ENCODE measurements around the gene FAM131A. TPM values are rescaled to one million over a fixed set of nuclear protein-coding genes. Genes with fewer than 3 reads are reported as not detected.

FAM131A gene
- total and polyA plus RNA-seq, 10 of the 15 experiments (the other 5 are each of a cell fraction or from before 2014, with no cell fraction given), result 0.31 to 4.5 (median 1.5) TPM

DNA sequence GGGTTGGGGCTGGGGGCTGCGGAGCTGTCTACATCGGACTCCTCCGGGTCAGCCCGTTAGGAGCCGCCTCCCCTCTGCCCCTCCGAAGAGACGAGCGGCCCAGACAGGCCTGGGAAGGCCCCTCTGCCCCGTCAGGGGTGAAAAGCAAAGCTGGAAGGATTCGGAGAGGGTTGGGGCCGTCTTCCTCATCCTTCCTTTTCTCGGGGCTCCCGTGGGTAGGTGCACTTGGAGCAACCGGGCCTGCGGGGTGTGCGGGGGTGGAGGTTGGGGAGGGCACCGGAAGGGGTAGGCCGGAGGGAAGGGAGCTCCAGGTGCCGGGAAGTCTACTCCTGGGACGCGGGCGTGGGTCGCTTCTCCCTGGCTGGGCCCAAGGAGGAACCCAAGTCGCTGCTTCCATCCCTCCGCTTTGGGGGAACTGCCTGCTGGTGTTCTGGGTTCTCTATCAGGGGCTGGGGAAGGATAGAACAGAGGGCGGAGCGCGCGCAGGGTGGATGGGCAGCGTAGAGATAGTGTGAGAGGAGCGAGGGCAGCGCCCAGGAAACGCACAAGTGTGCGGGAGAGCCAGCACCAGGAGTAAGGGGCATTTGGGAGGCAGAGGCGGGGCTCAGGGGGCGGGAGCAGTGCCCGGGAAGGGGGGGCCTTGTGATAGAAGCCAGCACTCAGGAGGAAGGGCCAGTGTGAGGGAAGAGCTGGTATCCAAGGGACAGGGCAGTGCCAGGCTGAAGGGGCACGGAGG lies 24.7 kb downstream of the FAM131A start:
- intact Hi-C loops (cut with micrococcal nuclease; ENCODE audit: unreplicated experiment) (loop anchor here (5.0 kb wide), 1 partner anchor 45 kb away; no protein-coding TSS in a partner anchor), in situ Hi-C loops (cut with MboI) (no loop called here)
- under 1% methylated on average over 37 of the region's 38 CpGs for WGBS (ENCODE audit: insufficient coverage, insufficient replicate concordance, low lambda C conversion rate, missing lambda C conversion rate)
- FAIRE-seq (no peak), DNase-seq (ENCODE audit: low read depth, low spot score) (no peak), ATAC-seq (peak; percentile 48)
- H3K4me1 ChIP-seq (ENCODE audit: control insufficient read depth, insufficient read depth, low read length), result peaks cover 10% of the 10 kb centered on the region
- no peaks in the 10 kb centered on the region for H4K20me1 ChIP-seq (ENCODE audit: control insufficient read depth, insufficient read depth)
- H3K9me3 ChIP-seq (replicated peaks; ENCODE audit: control insufficient read depth, insufficient read depth, low read length), result no peaks in the 10 kb centered on the region
- CTCF ChIA-PET, result interaction anchor here (0.6 to 2.9 kb wide), 4 partner anchors 9 to 152 kb away, joined by 3 to 10 read pairs (median 4); no protein-coding TSS in a partner anchor
- H3K79me2 ChIP-seq (ENCODE audit: control insufficient read depth, insufficient read depth, low read length), result peaks cover 20% of the 10 kb centered on the region
- peak overlapping the region; percentile 81 for H3K9ac ChIP-seq (ENCODE audit: control insufficient read depth, insufficient read depth, low read length)
- POLR2A ChIA-PET, result interaction anchor here (0.5 to 1.0 kb wide), 7 partner anchors 8 to 175 kb away, joined by 3 to 4 read pairs (median 3); no protein-coding TSS in a partner anchor
- peak overlapping the region; percentile 87 for H3K27ac ChIP-seq (ENCODE audit: control insufficient read depth, insufficient read depth)
- H3K36me3 ChIP-seq (ENCODE audit: control insufficient read depth in 2 of 2, insufficient read depth in 2 of 2, low read length in 1 of 2), result peaks cover 0 to 5% of the 10 kb centered on the region in 2 experiments; a peak in 1 of 4 replicates
- SMC1A ChIA-PET (ENCODE audit: uncharacterized antibody, unreplicated experiment), result interaction anchor here (1.7 kb wide), 1 partner anchor 10 kb away, joined by 6 read pairs; no protein-coding TSS in a partner anchor
- RAD21 ChIA-PET (ENCODE audit: unreplicated experiment), result interaction anchor here (0.9 to 1.4 kb wide), 3 partner anchors 10 to 107 kb away, joined by 3 to 7 read pairs (median 3); no protein-coding TSS in a partner anchor
- peak overlapping the region; percentile 67 for H3K4me3 ChIP-seq
- H2AFZ ChIP-seq (ENCODE audit: control insufficient read depth, low read depth, low read length), result peak overlapping the region; percentile 75
- H3K27me3 ChIP-seq (replicated peaks in 1 of 2; ENCODE audit: control insufficient read depth in 2 of 2, insufficient read depth in 2 of 2, low read length in 1 of 2), result no peaks in the 10 kb centered on the region; a peak in 1 of 4 replicates
- no TSS peak for BruUV-seq (replicated peaks)
- H3K4me2 ChIP-seq (ENCODE audit: control insufficient read depth, insufficient read depth), result peak overlapping the region; percentile 74
- TF ChIP-seq POLR2A (IDR thresholded peaks at IDR 0.05; ENCODE audit: low read depth, low read length), result peak; percentile 40; the same call in 1 of the 2 replicates
- TF ChIP-seq, protein P1, sequence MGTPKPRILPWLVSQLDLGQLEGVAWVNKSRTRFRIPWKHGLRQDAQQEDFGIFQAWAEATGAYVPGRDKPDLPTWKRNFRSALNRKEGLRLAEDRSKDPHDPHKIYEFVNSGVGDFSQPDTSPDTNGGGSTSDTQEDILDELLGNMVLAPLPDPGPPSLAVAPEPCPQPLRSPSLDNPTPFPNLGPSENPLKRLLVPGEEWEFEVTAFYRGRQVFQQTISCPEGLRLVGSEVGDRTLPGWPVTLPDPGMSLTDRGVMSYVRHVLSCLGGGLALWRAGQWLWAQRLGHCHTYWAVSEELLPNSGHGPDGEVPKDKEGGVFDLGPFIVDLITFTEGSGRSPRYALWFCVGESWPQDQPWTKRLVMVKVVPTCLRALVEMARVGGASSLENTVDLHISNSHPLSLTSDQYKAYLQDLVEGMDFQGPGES (IDR thresholded peaks at IDR 0.05), result no peak
- TF ChIP-seq SMARCA5 (IDR thresholded peaks at IDR 0.05), result no peak
- TF ChIP-seq NR2F1 (conservative IDR thresholded peaks at IDR 0.05), result 0 out of 2 replicates have a peak, but pooled peaks have one; percentile 1
- TF ChIP-seq SREBF1 (IDR thresholded peaks at IDR 0.05; ENCODE audit: low read length), result no peak
- TF ChIP-seq PAX8 (IDR thresholded peaks at IDR 0.05), result no peak
- peak; percentile 59 to 71; a peak in 3 of 4 replicates for TF ChIP-seq IKZF2 (IDR thresholded peaks at IDR 0.05)
- no peak for TF ChIP-seq PML (IDR thresholded peaks at IDR 0.05; ENCODE audit: low read length)
- TF ChIP-seq SIN3A (IDR thresholded peaks at IDR 0.05; ENCODE audit: low read depth, low read length), result 0 out of 2 replicates have a peak, but pooled peaks have one; percentile 25
- no peak for TF ChIP-seq CEBPB (IDR thresholded peaks at IDR 0.05; ENCODE audit: borderline replicate concordance in 1 of 2, low read depth in 2 of 2, low read length in 2 of 2)
- no peak for TF ChIP-seq SMAD1 (IDR thresholded peaks at IDR 0.05; ENCODE audit: low read depth, partially characterized antibody)
- 0 out of 2 replicates have a peak, but pooled peaks have one; percentile 26 for TF ChIP-seq EED (IDR thresholded peaks at IDR 0.05; ENCODE audit: low read depth)
- TF ChIP-seq, protein P2, sequence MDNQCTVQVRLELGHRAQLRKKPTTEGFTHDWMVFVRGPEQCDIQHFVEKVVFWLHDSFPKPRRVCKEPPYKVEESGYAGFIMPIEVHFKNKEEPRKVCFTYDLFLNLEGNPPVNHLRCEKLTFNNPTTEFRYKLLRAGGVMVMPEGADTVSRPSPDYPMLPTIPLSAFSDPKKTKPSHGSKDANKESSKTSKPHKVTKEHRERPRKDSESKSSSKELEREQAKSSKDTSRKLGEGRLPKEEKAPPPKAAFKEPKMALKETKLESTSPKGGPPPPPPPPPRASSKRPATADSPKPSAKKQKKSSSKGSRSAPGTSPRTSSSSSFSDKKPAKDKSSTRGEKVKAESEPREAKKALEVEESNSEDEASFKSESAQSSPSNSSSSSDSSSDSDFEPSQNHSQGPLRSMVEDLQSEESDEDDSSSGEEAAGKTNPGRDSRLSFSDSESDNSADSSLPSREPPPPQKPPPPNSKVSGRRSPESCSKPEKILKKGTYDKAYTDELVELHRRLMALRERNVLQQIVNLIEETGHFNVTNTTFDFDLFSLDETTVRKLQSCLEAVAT (IDR thresholded peaks at IDR 0.05), result 0 out of 2 replicates have a peak, but pooled peaks have one; percentile 41
- TF ChIP-seq, protein P3, sequence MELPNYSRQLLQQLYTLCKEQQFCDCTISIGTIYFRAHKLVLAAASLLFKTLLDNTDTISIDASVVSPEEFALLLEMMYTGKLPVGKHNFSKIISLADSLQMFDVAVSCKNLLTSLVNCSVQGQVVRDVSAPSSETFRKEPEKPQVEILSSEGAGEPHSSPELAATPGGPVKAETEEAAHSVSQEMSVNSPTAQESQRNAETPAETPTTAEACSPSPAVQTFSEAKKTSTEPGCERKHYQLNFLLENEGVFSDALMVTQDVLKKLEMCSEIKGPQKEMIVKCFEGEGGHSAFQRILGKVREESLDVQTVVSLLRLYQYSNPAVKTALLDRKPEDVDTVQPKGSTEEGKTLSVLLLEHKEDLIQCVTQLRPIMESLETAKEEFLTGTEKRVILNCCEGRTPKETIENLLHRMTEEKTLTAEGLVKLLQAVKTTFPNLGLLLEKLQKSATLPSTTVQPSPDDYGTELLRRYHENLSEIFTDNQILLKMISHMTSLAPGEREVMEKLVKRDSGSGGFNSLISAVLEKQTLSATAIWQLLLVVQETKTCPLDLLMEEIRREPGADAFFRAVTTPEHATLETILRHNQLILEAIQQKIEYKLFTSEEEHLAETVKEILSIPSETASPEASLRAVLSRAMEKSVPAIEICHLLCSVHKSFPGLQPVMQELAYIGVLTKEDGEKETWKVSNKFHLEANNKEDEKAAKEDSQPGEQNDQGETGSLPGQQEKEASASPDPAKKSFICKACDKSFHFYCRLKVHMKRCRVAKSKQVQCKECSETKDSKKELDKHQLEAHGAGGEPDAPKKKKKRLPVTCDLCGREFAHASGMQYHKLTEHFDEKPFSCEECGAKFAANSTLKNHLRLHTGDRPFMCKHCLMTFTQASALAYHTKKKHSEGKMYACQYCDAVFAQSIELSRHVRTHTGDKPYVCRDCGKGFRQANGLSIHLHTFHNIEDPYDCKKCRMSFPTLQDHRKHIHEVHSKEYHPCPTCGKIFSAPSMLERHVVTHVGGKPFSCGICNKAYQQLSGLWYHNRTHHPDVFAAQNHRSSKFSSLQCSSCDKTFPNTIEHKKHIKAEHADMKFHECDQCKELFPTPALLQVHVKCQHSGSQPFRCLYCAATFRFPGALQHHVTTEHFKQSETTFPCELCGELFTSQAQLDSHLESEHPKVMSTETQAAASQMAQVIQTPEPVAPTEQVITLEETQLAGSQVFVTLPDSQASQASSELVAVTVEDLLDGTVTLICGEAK (IDR thresholded peaks at IDR 0.05; ENCODE audit: borderline replicate concordance), result no peak
- TF ChIP-seq NFXL1 (IDR thresholded peaks at IDR 0.05; ENCODE audit: borderline replicate concordance), result no peak
- TF ChIP-seq ASH2L (IDR thresholded peaks at IDR 0.05; ENCODE audit: borderline replicate concordance, low read depth), result no peak
- no peak for TF ChIP-seq GABPA (IDR thresholded peaks at IDR 0.05; ENCODE audit: low read depth)
- TF ChIP-seq CBX5 (IDR thresholded peaks at IDR 0.05; ENCODE audit: low read depth), result no peak
